PC-3 (cell line): ENCODE results near the gene CDR2L. TPM values are rescaled to one million over a fixed set of nuclear protein-coding genes. Genes with fewer than 3 reads are reported as not detected.
"Not testable (repeated sequence)": the region's sequence is repeated elsewhere in the genome, so short reads cannot be mapped to it uniquely, and the experiment has no call there.

ENCODE experiments used
- ATAC-seq: fragments of 200-7000 bp; cut with Tn5 transposase; 2 replicates; pipeline ENCODE4 v1.9.1; 2020; ENCODE audit warnings: mild to moderate bottlenecking, moderate library complexity
- BruUV-seq: library from RNA; stranded (reverse); fragments of 400-500 nt; replicated peaks from 2 replicates; lab custom pipeline; 2021; lab: Mats Ljungman, UMichigan
- CTCF ChIA-PET: fragments of 300-600 bp; sonication (Branson Sonifier 250); formaldehyde crosslinking; loops from one replicate; lab custom pipeline; 2022; ENCODE audit warnings: antibody characterized with exemption; lab: Charles Lee
- POLR2A ChIA-PET: fragments of 300-600 bp; sonication (Branson Sonifier 250); formaldehyde crosslinking; loops from one replicate; lab custom pipeline; 2022; ENCODE audit warnings: antibody characterized with exemption; ENCODE audit not compliant: unreplicated experiment; lab: Charles Lee
- DNase-seq: peaks from one replicate; pipeline ENCODE4 v3.0.0-alpha.2; 2015
- H2AFZ ChIP-seq: fragments of 300-600 bp; sonication (generic); 2 replicates; pipeline ENCODE4 v1.6.0; 2016; ENCODE audit warnings: antibody characterized with exemption, low read length
- H3F3A ChIP-seq: fragments of 300-600 bp; sonication (generic); one replicate; pipeline ENCODE4 v1.6.0; 2017; ENCODE audit warnings: antibody characterized with exemption, low read length, control low read depth, mild to moderate bottlenecking; ENCODE audit not compliant: unreplicated experiment
- H3K27ac ChIP-seq: fragments of 300-600 bp; sonication (generic); 2 replicates; pipeline ENCODE4 v1.5.1; 2016; ENCODE audit warnings: mild to moderate bottlenecking, low read length
- H3K27me3 ChIP-seq: fragments of 300-600 bp; sonication (generic); 2 replicates; pipeline ENCODE4 v1.6.1; 2016; ENCODE audit warnings: low read length, mixed read lengths
- H3K36me3 ChIP-seq: fragments of 300-600 bp; sonication (generic); 2 replicates; pipeline ENCODE4 v1.6.1; 2016; ENCODE audit warnings: low read depth, mixed run types, low read length, mixed read lengths
- H3K4me1 ChIP-seq: fragments of 300-600 bp; sonication (generic); 2 replicates; pipeline ENCODE4 v1.5.1; 2016; ENCODE audit warnings: low read length; ENCODE audit not compliant: insufficient read depth
- H3K4me2 ChIP-seq: fragments of 300-600 bp; sonication (generic); 2 replicates; pipeline ENCODE4 v1.6.0; 2016; ENCODE audit warnings: low read length
- H3K4me3 ChIP-seq: fragments of 300-600 bp; sonication (generic); 2 replicates; pipeline ENCODE4 v1.5.1; 2016; ENCODE audit warnings: mild to moderate bottlenecking, low read length, mixed read lengths
- H3K79me2 ChIP-seq: fragments of 300-600 bp; sonication (generic); 2 replicates; pipeline ENCODE4 v1.6.1; 2017; ENCODE audit warnings: low read length, mixed read lengths
- H3K9ac ChIP-seq: fragments of 300-600 bp; sonication (generic); 2 replicates; pipeline ENCODE4 v1.6.0; 2016; ENCODE audit warnings: mild to moderate bottlenecking, low read length
- H3K9me2 ChIP-seq: fragments of 300-600 bp; sonication (generic); replicated peaks from 2 replicates; pipeline ENCODE4 v1.6.1; 2016; ENCODE audit warnings: mixed run types, low read length, mixed read lengths
- H3K9me3 ChIP-seq: fragments of 300-600 bp; sonication (generic); 2 replicates; pipeline ENCODE4 v1.6.1; 2016; ENCODE audit warnings: low read length, mixed read lengths
- H4K20me1 ChIP-seq: fragments of 300-600 bp; sonication (generic); 2 replicates; pipeline ENCODE4 v1.6.1; 2016; ENCODE audit warnings: low read length, mixed read lengths
- EZH2 ChIP-seq: fragments of 300-600 bp; sonication (generic); IDR thresholded peaks from one replicate; pipeline ENCODE4 v1.6.1; 2017; ENCODE audit warnings: antibody characterized with exemption, mild to moderate bottlenecking, low read length; ENCODE audit not compliant: unreplicated experiment
- EZH2phosphoT487 ChIP-seq: fragments of 300-600 bp; sonication (generic); IDR thresholded peaks from 2 replicates; pipeline ENCODE4 v1.6.1; 2018; ENCODE audit warnings: mild to moderate bottlenecking, antibody characterized with exemption, low read length, borderline replicate concordance
- intact Hi-C: fragments of 100-400 bp; cut with micrococcal nuclease; formaldehyde crosslinking; loops from 2 replicates; pipeline ENCODE4 v1.9.0; 2023
- total RNA-seq: library from RNA; depleted of rRNA; stranded (reverse); fragments of >200 nt; gene quantifications from 2 replicates; pipeline ENCODE4 v1.2.3, GENCODE V29; 2014
- TF ChIP-seq, protein P1 (sequence below): fragments of 300-600 bp; sonication (generic); conservative IDR thresholded peaks from 2 replicates; pipeline ENCODE4 v1.5.1; 2017; ENCODE audit warnings: antibody characterized with exemption, low read depth, mild to moderate bottlenecking, low read length

CDR2L gene
- total RNA-seq, 1 experiment from 2014 or later: 35.8 TPM

GRCh38 chr17:75039238-75039637, 51.8 kb downstream of the CDR2L start:
- CTCF ChIA-PET: no interaction called here

DNA sequence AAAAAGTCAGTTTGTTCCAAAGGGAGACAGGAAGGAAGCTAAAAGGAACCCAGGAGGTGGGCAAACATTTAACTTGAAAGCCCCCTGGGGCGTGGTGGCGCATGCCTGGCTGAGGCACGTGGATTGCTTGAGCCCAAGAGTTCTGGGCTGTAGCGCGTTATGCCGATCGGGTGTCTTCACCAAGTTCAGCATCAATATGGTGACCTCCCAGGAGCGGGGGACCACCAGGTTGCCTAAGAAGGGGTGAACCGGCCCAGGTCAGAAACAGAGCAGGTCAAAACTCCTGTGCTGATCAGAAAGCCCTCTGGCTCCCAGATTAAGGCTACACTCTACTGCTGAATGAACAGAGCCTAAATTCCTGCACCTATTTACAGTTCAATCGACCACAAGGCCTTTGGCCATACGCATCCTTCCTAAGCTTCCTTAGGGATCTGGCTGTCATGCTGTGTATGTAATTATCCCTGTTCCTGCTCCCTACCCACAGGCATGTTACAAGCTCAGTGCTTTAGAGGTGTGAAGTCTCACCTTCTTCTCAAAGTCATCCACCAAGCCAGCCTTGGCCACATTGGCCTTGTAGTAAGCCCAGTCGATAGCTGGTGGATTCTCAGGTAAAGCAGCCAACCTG, 54.3 kb downstream of the CDR2L start:
- BruUV-seq: no TSS peak
- H3K9me2 ChIP-seq: no peaks in the 10 kb centered on the region
- H3K36me3 ChIP-seq: peaks cover 33% of the 10 kb centered on the region
- intact Hi-C loops: no loop called here
- POLR2A ChIA-PET: no interaction called here
- H3K4me1 ChIP-seq: peaks cover 7% of the 10 kb centered on the region
- H3K4me2 ChIP-seq: no peak overlapping the region
- no peak overlapping the region for H3K4me3 ChIP-seq
- peaks cover 23% of the 10 kb centered on the region for H3K79me2 ChIP-seq
- H3K9ac ChIP-seq: no peak overlapping the region
- no peaks in the 10 kb centered on the region for H3K27me3 ChIP-seq
- no peak for ATAC-seq
- no peak overlapping the region for H3K27ac ChIP-seq
- H4K20me1 ChIP-seq: no peaks in the 10 kb centered on the region
- H3K9me3 ChIP-seq: no peaks in the 10 kb centered on the region
- H2AFZ ChIP-seq: no peak overlapping the region
- CTCF ChIA-PET: no interaction called here
- DNase-seq: no peak
- TF ChIP-seq EZH2phosphoT487 (no peak), EZH2 (no peak)
- TF ChIP-seq, protein P1, sequence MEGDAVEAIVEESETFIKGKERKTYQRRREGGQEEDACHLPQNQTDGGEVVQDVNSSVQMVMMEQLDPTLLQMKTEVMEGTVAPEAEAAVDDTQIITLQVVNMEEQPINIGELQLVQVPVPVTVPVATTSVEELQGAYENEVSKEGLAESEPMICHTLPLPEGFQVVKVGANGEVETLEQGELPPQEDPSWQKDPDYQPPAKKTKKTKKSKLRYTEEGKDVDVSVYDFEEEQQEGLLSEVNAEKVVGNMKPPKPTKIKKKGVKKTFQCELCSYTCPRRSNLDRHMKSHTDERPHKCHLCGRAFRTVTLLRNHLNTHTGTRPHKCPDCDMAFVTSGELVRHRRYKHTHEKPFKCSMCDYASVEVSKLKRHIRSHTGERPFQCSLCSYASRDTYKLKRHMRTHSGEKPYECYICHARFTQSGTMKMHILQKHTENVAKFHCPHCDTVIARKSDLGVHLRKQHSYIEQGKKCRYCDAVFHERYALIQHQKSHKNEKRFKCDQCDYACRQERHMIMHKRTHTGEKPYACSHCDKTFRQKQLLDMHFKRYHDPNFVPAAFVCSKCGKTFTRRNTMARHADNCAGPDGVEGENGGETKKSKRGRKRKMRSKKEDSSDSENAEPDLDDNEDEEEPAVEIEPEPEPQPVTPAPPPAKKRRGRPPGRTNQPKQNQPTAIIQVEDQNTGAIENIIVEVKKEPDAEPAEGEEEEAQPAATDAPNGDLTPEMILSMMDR: no peak
- H3F3A ChIP-seq: no peaks in the 10 kb centered on the region

More at GRCh38 chr17:75039238-75039637, 51.8 kb downstream of the CDR2L start:
- Histone ChIP-seq H3K9me3 (no peaks in the 10 kb centered on the region), H3K4me2 (no peak overlapping the region), H4K20me1 (no peaks in the 10 kb centered on the region), H3K4me3 (no peak overlapping the region), H3K36me3 (peaks cover 33% of the 10 kb centered on the region), H3K27me3 (no peaks in the 10 kb centered on the region), H3K4me1 (peaks cover 24% of the 10 kb centered on the region), H2AFZ (no peak overlapping the region), H3K9me2 (no peaks in the 10 kb centered on the region), H3K79me2 (0 out of 2 replicates have a peak, but pooled peaks cover 4% of the 10 kb centered on the region), H3K9ac (no peak overlapping the region), H3K27ac (no peak overlapping the region), H3F3A (peaks cover 11% of the 10 kb centered on the region)
- intact Hi-C loops: loop anchor here (10.0 kb wide), 1 partner anchor 166 kb away; the partner anchor contains the start of gene NUP85
- TF ChIP-seq, protein P1: no peak
- TF ChIP-seq EZH2: no peak
- POLR2A ChIA-PET: no interaction called here
- DNase-seq (no peak), ATAC-seq (no peak)
- BruUV-seq: no TSS peak

GRCh38 chr17:75043789-75044188, 56.4 kb downstream of the CDR2L start:
- ATAC-seq, H4K20me1 ChIP-seq, H3K9ac ChIP-seq, DNase-seq, H3K4me2 ChIP-seq, H3K4me3 ChIP-seq, H3K9me2 ChIP-seq, H2AFZ ChIP-seq, POLR2A ChIA-PET, BruUV-seq, H3K4me1 ChIP-seq, H3K9me3 ChIP-seq, H3K27ac ChIP-seq, CTCF ChIA-PET, intact Hi-C loops, H3F3A ChIP-seq, H3K27me3 ChIP-seq: not testable (repeated sequence)
- Histone ChIP-seq H3K36me3 (peaks cover 31% of the 10 kb centered on the region), H3K79me2 (peaks cover 39% of the 10 kb centered on the region)
